Activated B cell treated with CpG ODN at 0.5 μM for 24 hours (primary cell): ENCODE data around the gene LRRC72. TPM values are rescaled to one million over a fixed set of nuclear protein-coding genes. Genes with fewer than 3 reads are reported as not detected.

ENCODE experiments used
- ATAC-seq: fragments of 200-7000 bp; cut with Tn5 transposase; one replicate; pipeline ENCODE4 v1.10.0; 2021; ENCODE audit warnings: low read depth, mild to moderate bottlenecking, moderate library complexity
- CTCF ChIA-PET: fragments of 350-600 bp; sonication (Branson Sonifier 250); formaldehyde crosslinking; loops from one replicate; lab custom pipeline; 2021; ENCODE audit warnings: antibody characterized with exemption; lab: Charles Lee
- POLR2A ChIA-PET: fragments of 350-600 bp; sonication (Branson Sonifier 250); formaldehyde crosslinking; loops from one replicate; lab custom pipeline; 2021; ENCODE audit warnings: antibody characterized with exemption; lab: Charles Lee
- DNase-seq: peaks from one replicate; pipeline ENCODE4 v3.0.0; 2022
- H3K27ac Mint-ChIP-seq: one replicate; pipeline ENCODE4 v1.8.0; 2020; ENCODE audit warnings: mixed read lengths
- H3K27me3 Mint-ChIP-seq: one replicate; pipeline ENCODE4 v1.8.0; 2021; ENCODE audit warnings: mixed read lengths
- H3K36me3 Mint-ChIP-seq: one replicate; pipeline ENCODE4 v1.8.0; 2021; ENCODE audit warnings: low read depth, mixed read lengths
- H3K4me1 Mint-ChIP-seq: one replicate; pipeline ENCODE4 v1.8.0; 2021; ENCODE audit warnings: mixed read lengths
- H3K4me3 Mint-ChIP-seq: one replicate; pipeline ENCODE4 v1.8.0; 2020; ENCODE audit warnings: mild to moderate bottlenecking, mixed read lengths
- H3K9me3 Mint-ChIP-seq: one replicate; pipeline ENCODE4 v1.8.0; 2020; ENCODE audit warnings: mixed read lengths
- intact Hi-C: fragments of 100-400 bp; cut with micrococcal nuclease; formaldehyde crosslinking; loops from one replicate; pipeline ENCODE4 v1.15.1; 2024
- total RNA-seq: library from RNA; stranded (reverse); gene quantifications from 2 replicates; pipeline ENCODE4 v1.2.3, GENCODE V29; 2022
- TF ChIP-seq, protein P1 (sequence below): fragments of 200-600 bp; IDR thresholded peaks from one replicate; pipeline ENCODE4 v1.8.0; 2022; ENCODE audit warnings: antibody characterized with exemption, mild to moderate bottlenecking

The LRRC72 gene
- total RNA-seq, 1 donor from 2014 or later: not detected

DNA sequence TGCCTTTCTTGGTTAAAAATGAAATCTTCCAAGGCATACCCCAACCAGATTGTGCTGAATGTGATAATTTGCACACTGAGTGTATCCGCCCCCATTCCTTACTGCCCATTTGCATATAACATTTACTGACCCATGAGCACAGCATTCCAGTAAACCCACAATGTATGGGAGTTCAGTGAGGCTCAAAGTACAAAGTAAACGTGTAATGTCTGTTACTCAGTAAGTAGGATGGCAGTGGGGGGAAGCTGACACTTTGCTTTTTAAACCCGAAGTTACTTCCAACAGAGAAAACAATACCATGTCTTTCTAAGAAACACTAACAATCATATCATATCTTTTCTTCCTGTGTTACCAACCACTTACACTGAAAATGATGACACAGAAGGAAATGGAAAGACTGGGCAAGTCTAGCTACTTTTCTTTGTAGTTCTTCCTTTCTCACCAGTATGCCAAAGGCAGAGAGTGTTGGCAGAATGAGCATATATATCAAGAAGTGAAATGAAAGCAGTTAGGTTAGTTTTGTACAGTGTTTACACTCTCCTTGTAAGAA is 34.0 kb upstream of the LRRC72 start:
- Mint-ChIP-seq H3K36me3 (no peaks in the 10 kb centered on the region), H3K9me3 (no peaks in the 10 kb centered on the region), H3K4me3 (no peak overlapping the region), H3K27ac (no peak overlapping the region), H3K4me1 (no peaks in the 10 kb centered on the region), H3K27me3 (peaks cover 7% of the 10 kb centered on the region)
- ChIA-PET POLR2A (no interaction called here), CTCF (no interaction called here)
- intact Hi-C loops: no loop called here
- DNase-seq (no peak), ATAC-seq (no peak)
- TF ChIP-seq, protein P1, sequence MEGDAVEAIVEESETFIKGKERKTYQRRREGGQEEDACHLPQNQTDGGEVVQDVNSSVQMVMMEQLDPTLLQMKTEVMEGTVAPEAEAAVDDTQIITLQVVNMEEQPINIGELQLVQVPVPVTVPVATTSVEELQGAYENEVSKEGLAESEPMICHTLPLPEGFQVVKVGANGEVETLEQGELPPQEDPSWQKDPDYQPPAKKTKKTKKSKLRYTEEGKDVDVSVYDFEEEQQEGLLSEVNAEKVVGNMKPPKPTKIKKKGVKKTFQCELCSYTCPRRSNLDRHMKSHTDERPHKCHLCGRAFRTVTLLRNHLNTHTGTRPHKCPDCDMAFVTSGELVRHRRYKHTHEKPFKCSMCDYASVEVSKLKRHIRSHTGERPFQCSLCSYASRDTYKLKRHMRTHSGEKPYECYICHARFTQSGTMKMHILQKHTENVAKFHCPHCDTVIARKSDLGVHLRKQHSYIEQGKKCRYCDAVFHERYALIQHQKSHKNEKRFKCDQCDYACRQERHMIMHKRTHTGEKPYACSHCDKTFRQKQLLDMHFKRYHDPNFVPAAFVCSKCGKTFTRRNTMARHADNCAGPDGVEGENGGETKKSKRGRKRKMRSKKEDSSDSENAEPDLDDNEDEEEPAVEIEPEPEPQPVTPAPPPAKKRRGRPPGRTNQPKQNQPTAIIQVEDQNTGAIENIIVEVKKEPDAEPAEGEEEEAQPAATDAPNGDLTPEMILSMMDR: no peak

DNA sequence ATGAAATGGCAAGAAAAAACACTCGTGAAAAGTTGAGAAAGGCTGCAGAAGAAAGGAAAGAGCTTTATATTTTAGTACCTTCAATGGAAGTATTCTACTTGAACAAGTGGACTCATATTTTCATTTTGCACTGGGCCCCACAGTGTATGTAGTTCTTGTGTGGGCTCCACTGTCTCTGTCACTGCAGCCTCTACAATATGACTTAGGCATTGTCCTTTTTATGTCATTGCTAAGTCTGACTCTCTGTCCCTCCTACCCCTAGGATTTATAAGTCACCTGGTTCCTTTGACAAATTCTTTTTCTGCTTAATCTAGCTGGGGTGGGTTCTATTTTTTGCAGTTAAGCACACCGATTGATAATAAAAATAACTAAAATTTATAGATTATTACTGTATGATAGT is 33.4 kb upstream of the LRRC72 start:
- Mint-ChIP-seq H3K4me1 (no peaks in the 10 kb centered on the region), H3K9me3 (no peaks in the 10 kb centered on the region)
- CTCF ChIA-PET: no interaction called here

DNA sequence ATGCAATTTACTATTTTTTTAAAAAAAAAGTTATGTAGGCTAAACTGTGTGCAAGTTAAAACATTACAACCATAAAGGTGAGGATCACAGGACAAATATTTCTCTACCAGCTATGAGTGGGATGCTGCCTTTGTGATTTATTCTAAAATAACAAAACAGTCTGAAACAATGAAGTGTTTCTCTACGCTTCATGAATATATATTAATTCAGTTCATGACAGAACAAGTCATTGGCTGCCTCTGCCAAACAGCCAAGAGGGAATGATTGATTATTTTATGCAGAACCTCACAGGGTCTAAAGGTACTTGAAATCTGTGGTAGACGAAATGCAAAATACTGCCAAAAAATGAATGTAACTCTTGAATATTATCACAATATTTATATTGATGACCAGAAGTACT is 32.1 kb upstream of the LRRC72 start:
- CTCF ChIA-PET: no interaction called here
- no peaks in the 10 kb centered on the region for H3K36me3 Mint-ChIP-seq

More for the DNA sequence above, 33.4 kb upstream of the LRRC72 start:
- no peak for DNase-seq
- Mint-ChIP-seq H3K4me3 (no peak overlapping the region), H3K27me3 (peaks cover 7% of the 10 kb centered on the region), H3K36me3 (no peaks in the 10 kb centered on the region), H3K27ac (no peak overlapping the region)
- TF ChIP-seq, protein P1: no peak
- intact Hi-C loops: no loop called here
- no peak for ATAC-seq
- POLR2A ChIA-PET: no interaction called here

DNA sequence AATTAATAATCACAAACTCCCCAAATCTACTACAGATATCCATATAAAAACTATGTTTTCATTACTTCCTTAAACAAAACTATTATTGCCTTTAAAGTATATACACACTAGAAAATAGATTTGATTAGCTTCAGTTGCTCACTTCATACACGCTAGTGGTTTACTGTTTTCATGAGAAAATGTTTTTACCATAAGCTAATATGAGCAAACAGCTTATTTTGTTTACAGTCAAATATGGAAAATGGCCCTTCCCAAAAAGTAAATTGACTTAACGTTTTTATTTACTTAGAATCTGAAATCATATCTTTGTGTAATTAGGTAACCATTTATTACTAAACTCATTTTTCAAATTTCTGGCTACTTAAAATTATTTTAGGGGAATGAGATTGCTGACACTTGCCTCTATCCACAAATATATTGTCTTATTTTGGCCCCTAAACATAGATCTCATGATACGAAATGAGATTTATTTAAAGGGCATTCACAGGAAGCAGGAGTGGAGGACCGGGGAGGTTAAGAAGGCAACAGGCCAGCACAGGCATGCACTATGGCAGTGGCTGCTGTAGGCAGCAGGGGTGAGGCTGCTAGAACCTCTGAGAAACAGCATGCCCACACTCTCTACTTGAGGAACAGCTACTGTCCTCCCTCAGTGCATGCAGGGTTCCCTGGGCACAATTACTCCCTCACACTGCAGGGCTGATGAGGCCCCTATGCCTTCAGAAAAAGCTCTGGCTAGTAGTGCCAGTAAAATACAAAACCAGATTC is 31.5 kb upstream of the LRRC72 start:
- intact Hi-C loops: no loop called here
- TF ChIP-seq, protein P1: no peak
- ATAC-seq (no peak), DNase-seq (no peak)
- Mint-ChIP-seq H3K9me3 (no peaks in the 10 kb centered on the region), H3K4me3 (no peak overlapping the region), H3K36me3 (no peaks in the 10 kb centered on the region), H3K27me3 (peaks cover 7% of the 10 kb centered on the region), H3K27ac (no peak overlapping the region), H3K4me1 (no peaks in the 10 kb centered on the region)
- ChIA-PET POLR2A (no interaction called here), CTCF (no interaction called here)

More for the DNA sequence above, 32.1 kb upstream of the LRRC72 start:
- TF ChIP-seq, protein P1: no peak
- intact Hi-C loops: no loop called here
- ATAC-seq (no peak), DNase-seq (no peak)
- H3K27me3 Mint-ChIP-seq: peaks cover 7% of the 10 kb centered on the region
- H3K9me3 Mint-ChIP-seq: no peaks in the 10 kb centered on the region
- H3K4me1 Mint-ChIP-seq: no peaks in the 10 kb centered on the region
- POLR2A ChIA-PET: no interaction called here
- no peak overlapping the region for H3K4me3 Mint-ChIP-seq
- H3K27ac Mint-ChIP-seq: no peak overlapping the region

DNA sequence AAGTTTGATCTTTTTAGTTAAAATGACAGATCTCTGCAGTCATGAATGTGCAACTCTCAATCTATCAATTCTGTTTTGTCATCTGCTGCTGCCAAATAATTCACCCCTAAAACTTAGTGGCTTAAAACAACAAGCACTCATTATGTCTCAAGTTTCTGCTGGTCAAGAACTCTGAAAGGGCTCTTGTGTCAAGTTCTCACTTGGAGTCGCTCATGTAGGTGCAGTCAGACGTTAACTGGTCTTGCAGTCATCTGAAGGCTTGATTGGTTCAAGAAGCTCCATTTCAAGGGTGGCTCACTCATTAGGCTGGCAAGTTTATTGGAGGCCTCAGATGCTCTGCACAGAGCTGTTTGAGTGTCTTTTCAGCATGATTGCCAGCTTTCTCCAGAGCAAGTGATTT is 28.5 kb upstream of the LRRC72 start:
- ATAC-seq (no peak), DNase-seq (no peak)
- intact Hi-C loops: no loop called here
- TF ChIP-seq, protein P1: no peak
- Mint-ChIP-seq H3K27me3 (peaks cover 8% of the 10 kb centered on the region), H3K4me3 (no peak overlapping the region), H3K27ac (no peak overlapping the region), H3K4me1 (no peaks in the 10 kb centered on the region), H3K36me3 (no peaks in the 10 kb centered on the region), H3K9me3 (no peaks in the 10 kb centered on the region)
- ChIA-PET POLR2A (no interaction called here), CTCF (no interaction called here)
